DLD1 (cell line): ENCODE results near the gene ATR.
"Not testable (repeated sequence)": the region's sequence is repeated elsewhere in the genome, so short reads cannot be mapped to it uniquely, and the experiment has no call there.

Source experiments
- in situ Hi-C: cut with HindIII; loops from 2 replicates; pipeline ENCODE4 v1.10.0; 2017; ENCODE audit warnings: low sequenced_read_pairs

Gene ATR

GRCh38 chr3:142578329-142579223 is at the start of gene ATR:
Gene ATR, minus strand, starts transcription at chr3:142578733. Its CDS starts 29 bp downstream, at chr3:142578704.
- in situ Hi-C loops, result no loop called here

- in situ Hi-C loops, result no loop called here
Measured at GRCh38 chr3:142626971-142627370, 48.4 kb upstream of the ATR start.

- in situ Hi-C loops, result no loop called here
Measured at GRCh38 chr3:142625153-142625440, 46.6 kb upstream of the ATR start.

GRCh38 chr3:142624341-142625152 is 46.0 kb upstream of the ATR start:
- in situ Hi-C loops, result no loop called here

GRCh38 chr3:142623194-142623593 is 44.7 kb upstream of the ATR start:
- in situ Hi-C loops, result no loop called here

GRCh38 chr3:142622405-142622804 is 43.9 kb upstream of the ATR start:
- in situ Hi-C loops, result no loop called here

GRCh38 chr3:142618917-142619461 is 40.5 kb upstream of the ATR start:
- in situ Hi-C loops, result no loop called here

- in situ Hi-C loops, result no loop called here
Measured at GRCh38 chr3:142615171-142615570, 36.6 kb upstream of the ATR start.

GRCh38 chr3:142614059-142614626 is 35.6 kb upstream of the ATR start:
- in situ Hi-C loops, result no loop called here

GRCh38 chr3:142613491-142613890 is 35.0 kb upstream of the ATR start:
- in situ Hi-C loops, result no loop called here

GRCh38 chr3:142611206-142611605 is 32.7 kb upstream of the ATR start:
- in situ Hi-C loops, result no loop called here

- in situ Hi-C loops, result no loop called here
Measured at GRCh38 chr3:142609136-142609535, 30.6 kb upstream of the ATR start.

- in situ Hi-C loops, result no loop called here
Measured at GRCh38 chr3:142608631-142609030, 30.1 kb upstream of the ATR start.

- in situ Hi-C loops, result no loop called here
Measured at GRCh38 chr3:142604940-142605339, 26.4 kb upstream of the ATR start.

GRCh38 chr3:142603386-142603705 is 24.8 kb upstream of the ATR start:
- in situ Hi-C loops, result not testable (repeated sequence)

- in situ Hi-C loops, result no loop called here
Measured at GRCh38 chr3:142602619-142603385, 24.3 kb upstream of the ATR start.

GRCh38 chr3:142601713-142602112 is 23.2 kb upstream of the ATR start:
- in situ Hi-C loops, result no loop called here

GRCh38 chr3:142597906-142598305 is 19.4 kb upstream of the ATR start:
- in situ Hi-C loops, result no loop called here

- in situ Hi-C loops, result no loop called here
Measured at GRCh38 chr3:142596726-142597088, 18.2 kb upstream of the ATR start.

GRCh38 chr3:142595951-142596725 is 17.6 kb upstream of the ATR start, which contains the start of gene PLS1:
Gene PLS1, plus strand, starts transcription at chr3:142596393. Its CDS starts 67,845 bp downstream, at chr3:142664238.
- in situ Hi-C loops, result no loop called here
